C4-2B (cell line): ENCODE results near the gene RNASEH2A.
A peak's percentile ranks its signal among the peaks of the same experiment; 100 is the strongest.

Experiments
- H3K27ac ChIP-seq: fragments of 450-650 bp; 2 replicates; pipeline ENCODE4 v1.5.1; 2017
- CTCF ChIP-seq: fragments of 450-650 bp; conservative IDR thresholded peaks from 2 replicates; pipeline ENCODE4 v1.5.1; 2017; ENCODE audit warnings: mild to moderate bottlenecking
- ZFX ChIP-seq: fragments of 450-650 bp; IDR thresholded peaks from 2 replicates; pipeline ENCODE4 v1.6.1; 2017

Gene RNASEH2A

GRCh38 chr19:12783849-12784393 lies 22.5 kb upstream of the RNASEH2A start:
- H3K27ac ChIP-seq: peak overlapping the region; percentile 95
- TF ChIP-seq ZFX: no peak
- TF ChIP-seq CTCF: no peak

- TF ChIP-seq ZFX (no peak), CTCF (no peak)
- peak overlapping the region; percentile 95 for H3K27ac ChIP-seq
These were observed 22.0 kb upstream of the RNASEH2A start for GRCh38 chr19:12784394-12784870.

GRCh38 chr19:12784871-12785430 lies 21.4 kb upstream of the RNASEH2A start:
- peak overlapping the region; percentile 95 for H3K27ac ChIP-seq
- TF ChIP-seq ZFX: no peak
- TF ChIP-seq CTCF: no peak

GRCh38 chr19:12785431-12786031 lies 20.9 kb upstream of the RNASEH2A start:
- TF ChIP-seq ZFX (no peak), CTCF (no peak)
- H3K27ac ChIP-seq: peak overlapping the region; percentile 95

GRCh38 chr19:12786141-12786870 lies 20.1 kb upstream of the RNASEH2A start:
- TF ChIP-seq CTCF: no peak
- TF ChIP-seq ZFX: peak; percentile 70; the same call in 1 of the 2 replicates

GRCh38 chr19:12786952-12787351 lies 19.4 kb upstream of the RNASEH2A start:
- H3K27ac ChIP-seq: peak overlapping the region; percentile 95
- TF ChIP-seq CTCF (no peak), ZFX (no peak)

More at GRCh38 chr19:12786141-12786870, 20.1 kb upstream of the RNASEH2A start:
- H3K27ac ChIP-seq: peak overlapping the region; percentile 95

GRCh38 chr19:12787458-12787857 lies 18.9 kb upstream of the RNASEH2A start:
- H3K27ac ChIP-seq: peak overlapping the region; percentile 95
- TF ChIP-seq CTCF: no peak
- no peak for TF ChIP-seq ZFX
